ENCODE results near the gene TACC2.

TACC2 gene

DNA sequence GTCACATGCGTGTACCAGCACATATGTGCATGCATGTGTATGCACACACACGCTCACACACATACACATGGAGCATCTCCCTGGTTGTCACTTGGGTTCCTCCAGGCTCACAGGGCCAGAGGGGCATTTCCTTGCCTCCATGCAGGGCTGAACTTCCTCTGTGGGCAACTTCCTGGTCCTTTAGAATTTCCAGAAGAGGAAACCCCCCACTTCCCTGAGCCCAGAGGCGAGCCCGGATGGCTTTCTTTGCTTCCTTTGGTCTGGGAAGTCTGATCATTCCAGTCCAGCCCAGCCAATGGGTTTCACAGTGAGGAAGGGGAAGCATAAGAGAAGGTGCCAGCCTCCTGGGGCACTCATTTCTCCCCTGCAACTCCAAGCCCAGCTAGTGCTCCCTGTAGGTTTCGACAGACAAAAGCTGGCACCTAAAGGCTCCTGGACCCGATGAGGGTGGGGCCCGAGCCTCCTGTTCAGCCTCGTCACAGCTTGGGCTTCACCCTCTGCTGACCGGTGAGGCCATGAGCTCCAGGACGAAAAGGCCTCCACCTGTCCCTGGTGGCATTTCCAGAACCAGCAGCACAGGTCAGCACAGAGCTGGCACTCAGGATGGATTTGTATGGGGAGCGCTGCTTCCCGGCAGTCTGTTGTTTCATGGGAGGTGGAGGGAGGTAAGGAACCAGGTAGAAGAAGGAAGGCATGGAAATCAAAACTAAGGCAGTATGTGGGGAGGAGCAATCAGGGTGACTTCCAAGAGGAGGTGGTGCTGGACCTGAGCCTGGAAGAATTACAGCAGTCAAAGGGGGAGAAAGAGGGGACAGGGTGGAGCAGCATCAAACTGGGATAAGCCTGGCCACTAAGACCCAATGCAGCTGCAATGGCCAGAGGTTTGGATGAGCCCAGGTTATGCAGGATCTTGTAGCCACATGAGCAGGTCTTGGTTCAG is 305.8 kb downstream of the TACC2 start:
- H3K4me3 Mint-ChIP-seq, result no peak overlapping the region
- no peaks in the 10 kb centered on the region for H3K36me3 Mint-ChIP-seq (ENCODE audit: low read depth)
- no peak overlapping the region for H3K27ac Mint-ChIP-seq
- H3K9me3 Mint-ChIP-seq, result no peaks in the 10 kb centered on the region
- H3K27me3 Mint-ChIP-seq (ENCODE audit: low read depth, poor library complexity), result peaks cover 9% of the 10 kb centered on the region
- DNase-seq, result no peak
- H3K4me1 Mint-ChIP-seq, result peaks cover 9% of the 10 kb centered on the region
- TF ChIP-seq, protein P1, sequence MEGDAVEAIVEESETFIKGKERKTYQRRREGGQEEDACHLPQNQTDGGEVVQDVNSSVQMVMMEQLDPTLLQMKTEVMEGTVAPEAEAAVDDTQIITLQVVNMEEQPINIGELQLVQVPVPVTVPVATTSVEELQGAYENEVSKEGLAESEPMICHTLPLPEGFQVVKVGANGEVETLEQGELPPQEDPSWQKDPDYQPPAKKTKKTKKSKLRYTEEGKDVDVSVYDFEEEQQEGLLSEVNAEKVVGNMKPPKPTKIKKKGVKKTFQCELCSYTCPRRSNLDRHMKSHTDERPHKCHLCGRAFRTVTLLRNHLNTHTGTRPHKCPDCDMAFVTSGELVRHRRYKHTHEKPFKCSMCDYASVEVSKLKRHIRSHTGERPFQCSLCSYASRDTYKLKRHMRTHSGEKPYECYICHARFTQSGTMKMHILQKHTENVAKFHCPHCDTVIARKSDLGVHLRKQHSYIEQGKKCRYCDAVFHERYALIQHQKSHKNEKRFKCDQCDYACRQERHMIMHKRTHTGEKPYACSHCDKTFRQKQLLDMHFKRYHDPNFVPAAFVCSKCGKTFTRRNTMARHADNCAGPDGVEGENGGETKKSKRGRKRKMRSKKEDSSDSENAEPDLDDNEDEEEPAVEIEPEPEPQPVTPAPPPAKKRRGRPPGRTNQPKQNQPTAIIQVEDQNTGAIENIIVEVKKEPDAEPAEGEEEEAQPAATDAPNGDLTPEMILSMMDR (IDR thresholded peaks at IDR 0.05), result no peak

DNA sequence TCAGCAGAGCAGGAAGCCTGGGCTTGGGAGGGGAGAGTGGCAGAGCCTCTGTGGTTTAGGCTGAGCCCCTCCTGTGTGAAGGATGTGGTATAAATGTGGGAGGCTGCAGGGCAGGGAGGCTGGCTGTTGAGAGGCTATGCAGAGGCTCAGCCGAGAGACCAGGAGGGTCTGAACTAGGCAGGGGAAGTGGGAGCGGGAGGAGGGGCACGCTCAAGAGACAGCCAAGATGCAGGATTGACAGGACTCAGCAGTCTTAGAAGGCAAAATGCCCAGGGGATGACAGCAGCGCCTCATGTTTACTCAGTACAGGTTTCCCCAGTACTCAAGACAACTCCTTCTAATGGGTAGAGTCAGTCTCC is 306.5 kb downstream of the TACC2 start:
- DNase-seq, result no peak
- H3K27ac Mint-ChIP-seq, result no peak overlapping the region
- no peaks in the 10 kb centered on the region for H3K9me3 Mint-ChIP-seq
- no peaks in the 10 kb centered on the region for H3K36me3 Mint-ChIP-seq (ENCODE audit: low read depth)
- H3K4me1 Mint-ChIP-seq, result peaks cover 9% of the 10 kb centered on the region
- TF ChIP-seq, protein P1 (IDR thresholded peaks at IDR 0.05), result no peak
- no peak overlapping the region for H3K4me3 Mint-ChIP-seq
- peaks cover 11% of the 10 kb centered on the region for H3K27me3 Mint-ChIP-seq (ENCODE audit: low read depth, poor library complexity)

DNA sequence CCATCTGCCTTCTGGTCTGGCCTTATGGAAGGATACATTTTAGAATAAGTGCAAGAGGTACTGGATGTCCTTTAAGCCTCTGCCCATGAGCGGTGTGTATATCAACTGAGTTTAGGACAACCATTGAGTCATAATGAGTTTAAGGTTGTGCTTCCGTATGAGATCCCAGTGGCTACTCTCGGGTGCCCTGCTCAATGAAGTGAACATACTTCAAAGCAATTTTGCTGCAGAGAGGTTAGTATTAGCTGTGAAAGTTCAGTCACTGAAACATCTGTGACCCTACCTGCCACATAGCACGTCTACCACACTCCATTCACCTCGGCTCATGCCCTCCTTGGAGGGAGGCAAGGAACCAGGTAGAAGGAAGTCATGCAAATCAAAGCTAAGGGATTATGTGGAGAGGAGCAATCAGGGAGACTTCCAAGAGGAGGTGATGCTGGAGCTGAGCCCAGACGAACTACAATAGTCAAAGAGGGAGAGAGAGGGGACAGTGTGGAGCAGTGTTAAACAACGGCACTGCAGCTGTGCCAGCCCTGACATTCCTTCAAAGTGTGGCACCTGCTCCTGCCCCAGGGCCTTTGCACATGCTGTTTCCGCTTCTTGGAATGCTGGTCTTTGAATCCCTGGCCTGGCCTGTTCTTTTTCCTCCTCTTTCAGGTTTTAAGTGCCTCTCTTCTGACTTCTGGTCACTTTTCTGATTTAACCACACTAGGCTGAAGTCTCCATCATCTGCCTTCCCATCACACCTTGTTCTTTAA is 307.6 kb downstream of the TACC2 start:
- TF ChIP-seq, protein P1 (IDR thresholded peaks at IDR 0.05), result no peak
- Mint-ChIP-seq H3K36me3 (ENCODE audit: low read depth) (no peaks in the 10 kb centered on the region), H3K4me1 (peaks cover 9% of the 10 kb centered on the region), H3K9me3 (no peaks in the 10 kb centered on the region), H3K4me3 (no peak overlapping the region), H3K27ac (no peak overlapping the region), H3K27me3 (ENCODE audit: low read depth, poor library complexity) (peaks cover 11% of the 10 kb centered on the region)
- no peak for DNase-seq

DNA sequence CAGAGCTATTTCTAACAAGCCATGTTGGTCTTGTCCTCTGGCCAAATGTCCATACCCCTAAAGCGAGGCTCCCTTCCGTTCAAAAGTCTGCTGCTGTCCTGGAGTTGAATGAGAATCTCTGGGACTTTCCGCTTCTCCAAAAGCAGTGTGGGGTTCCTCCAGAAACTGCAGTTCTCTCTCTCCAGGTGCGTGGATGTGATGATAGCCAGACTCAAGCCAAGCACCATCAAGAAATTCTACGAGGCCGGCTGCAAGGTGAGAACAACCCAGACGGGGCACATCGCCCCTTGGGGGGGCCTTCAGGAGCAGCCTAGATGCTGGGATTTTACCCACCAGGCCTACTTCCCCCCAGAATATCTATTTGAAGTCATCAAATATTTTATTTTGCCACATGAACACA is 308.6 kb downstream of the TACC2 start:
- no peaks in the 10 kb centered on the region for H3K9me3 Mint-ChIP-seq
- DNase-seq, result no peak
- peaks cover 11% of the 10 kb centered on the region for H3K27me3 Mint-ChIP-seq (ENCODE audit: low read depth, poor library complexity)
- TF ChIP-seq, protein P1 (IDR thresholded peaks at IDR 0.05), result no peak
- no peaks in the 10 kb centered on the region for H3K36me3 Mint-ChIP-seq (ENCODE audit: low read depth)
- no peak overlapping the region for H3K4me3 Mint-ChIP-seq
- H3K4me1 Mint-ChIP-seq, result peaks cover 9% of the 10 kb centered on the region
- no peak overlapping the region for H3K27ac Mint-ChIP-seq

DNA sequence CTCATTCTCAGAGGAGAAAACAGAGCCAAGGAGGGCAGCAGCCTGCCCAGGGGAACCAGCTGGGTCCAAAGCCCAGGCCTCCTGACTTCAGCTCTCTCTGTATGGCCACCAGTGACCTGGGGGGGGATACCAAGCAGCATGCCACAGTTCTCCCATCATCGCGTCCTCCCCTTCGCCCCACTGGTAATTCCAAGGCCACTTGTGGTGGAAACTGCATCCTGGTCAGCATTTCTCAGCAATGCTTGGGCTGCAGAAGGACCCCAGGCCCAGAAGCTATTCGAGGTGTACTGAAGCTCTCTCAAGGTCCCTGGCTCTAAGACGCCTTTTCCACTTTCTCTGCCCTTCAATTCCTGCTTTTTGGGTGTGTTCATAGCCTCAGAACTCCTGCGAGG is 309.2 kb downstream of the TACC2 start:
- H3K36me3 Mint-ChIP-seq (ENCODE audit: low read depth), result no peaks in the 10 kb centered on the region
- H3K9me3 Mint-ChIP-seq, result no peaks in the 10 kb centered on the region
- H3K4me1 Mint-ChIP-seq, result peaks cover 9% of the 10 kb centered on the region
- no peak overlapping the region for H3K27ac Mint-ChIP-seq
- TF ChIP-seq, protein P1 (IDR thresholded peaks at IDR 0.05), result no peak
- DNase-seq, result no peak
- no peak overlapping the region for H3K4me3 Mint-ChIP-seq
- H3K27me3 Mint-ChIP-seq (ENCODE audit: low read depth, poor library complexity), result peaks cover 11% of the 10 kb centered on the region

All from nephron progenitor cell (in vitro differentiated cells).